NCI-H2171 treated with DMSO at 0.1 percent for 48 hours (cell line): ENCODE results near the gene GLIPR1L2.
"Not testable (repeated sequence)": the region's sequence is repeated elsewhere in the genome, so short reads cannot be mapped to it uniquely, and the experiment has no call there.

Source experiments
- DNase-seq: peaks from one replicate; lab custom pipeline; 2025; lab: John Stamatoyannopoulos, UW

Gene GLIPR1L2

GRCh38 chr12:75390899-75391538, at the start of gene GLIPR1L2:
Gene GLIPR1L2 (plus strand): TSS chr12:75391089. CDS start chr12:75391117, 28 bp downstream.
- peak; percentile 97 for DNase-seq

GRCh38 chr12:75341873-75342272, 49.0 kb upstream of the GLIPR1L2 start:
- no peak for DNase-seq

- no peak for DNase-seq
These were observed 45.4 kb upstream of the GLIPR1L2 start for GRCh38 chr12:75345531-75345930.

DNA sequence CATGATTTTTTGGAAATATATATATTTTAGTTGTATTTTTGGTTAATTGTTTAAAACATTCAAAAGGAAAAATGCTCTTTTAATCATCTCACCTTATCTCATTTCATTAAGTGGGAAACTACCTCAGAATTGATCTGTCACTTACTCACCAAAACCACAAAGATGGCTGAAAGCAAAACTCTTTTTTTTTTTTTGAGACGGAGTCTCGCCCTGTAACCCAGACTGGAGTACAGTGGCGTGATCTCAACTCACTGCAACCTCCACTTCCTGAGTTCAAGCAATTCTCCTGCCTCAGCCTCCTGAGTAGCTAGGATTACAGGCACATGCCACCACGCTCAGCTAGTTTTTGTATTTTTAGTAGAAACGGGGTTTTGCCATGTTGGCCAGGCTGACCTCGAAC, 44.7 kb upstream of the GLIPR1L2 start:
- not testable (repeated sequence) for DNase-seq

GRCh38 chr12:75349946-75350345, 40.9 kb upstream of the GLIPR1L2 start:
- no peak for DNase-seq

DNA sequence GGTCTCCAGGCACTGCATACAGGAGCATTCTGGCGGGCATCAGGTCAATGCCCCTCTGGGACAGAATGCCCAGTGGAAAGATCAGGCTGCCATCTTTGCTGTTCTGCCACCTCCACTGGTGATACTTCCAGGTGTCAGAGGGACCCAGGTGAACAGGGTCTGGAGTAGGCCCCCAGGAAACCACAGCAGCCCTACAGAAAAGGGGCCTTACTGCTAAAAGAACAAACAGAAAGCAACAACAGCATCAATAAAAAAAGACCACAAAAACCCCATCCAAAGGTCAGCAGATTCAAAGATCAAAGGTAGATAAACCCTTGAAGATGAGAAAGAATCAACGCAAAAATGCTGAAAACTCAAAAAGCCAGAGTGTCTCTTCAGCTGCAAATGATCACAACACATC, 40.5 kb upstream of the GLIPR1L2 start:
- no peak for DNase-seq

DNA sequence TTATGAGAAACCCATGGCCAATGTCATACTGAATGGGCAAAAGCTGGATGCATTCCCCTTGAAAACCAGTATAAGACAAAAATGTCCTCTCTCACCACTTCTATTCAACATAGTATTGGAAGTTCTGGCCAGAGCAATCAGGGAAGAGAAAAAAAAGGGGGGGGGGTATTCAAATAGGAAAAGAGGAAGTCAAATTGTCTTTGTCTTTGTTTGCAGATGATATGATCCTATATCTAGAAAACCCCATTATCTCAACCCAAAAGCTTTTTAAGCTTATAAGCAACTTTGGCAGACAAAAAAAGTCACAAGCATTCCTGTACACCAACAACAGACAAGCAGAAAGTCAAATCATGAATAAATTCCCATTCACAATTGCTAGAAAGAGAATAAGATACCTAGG, 36.9 kb upstream of the GLIPR1L2 start:
- no peak for DNase-seq

- no peak for DNase-seq
These were observed 30.0 kb upstream of the GLIPR1L2 start for GRCh38 chr12:75360920-75361319.

- DNase-seq = no peak
These were observed 29.5 kb upstream of the GLIPR1L2 start for GRCh38 chr12:75361408-75361807.

DNA sequence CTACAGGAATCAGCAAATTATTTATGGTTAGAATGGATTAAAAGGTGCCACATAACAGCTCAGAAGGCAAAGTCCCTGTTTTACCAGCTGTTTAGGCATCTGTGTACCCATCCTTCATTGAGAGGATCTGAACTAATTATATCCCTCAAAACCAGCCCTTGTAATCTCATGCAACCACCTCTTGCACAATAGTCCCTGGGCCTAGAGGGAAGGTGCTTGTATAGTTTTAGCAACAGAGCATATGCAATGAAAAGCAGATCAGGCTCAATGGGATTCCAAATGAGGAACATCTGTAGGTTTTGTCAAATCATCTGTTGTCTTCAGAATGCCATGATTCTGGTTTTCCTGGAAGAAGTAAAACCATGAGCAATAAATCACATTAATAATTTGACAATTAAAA, 26.0 kb upstream of the GLIPR1L2 start:
- DNase-seq = peak; percentile 18

- DNase-seq = no peak
These were observed 24.3 kb upstream of the GLIPR1L2 start for GRCh38 chr12:75366629-75367028.

DNA sequence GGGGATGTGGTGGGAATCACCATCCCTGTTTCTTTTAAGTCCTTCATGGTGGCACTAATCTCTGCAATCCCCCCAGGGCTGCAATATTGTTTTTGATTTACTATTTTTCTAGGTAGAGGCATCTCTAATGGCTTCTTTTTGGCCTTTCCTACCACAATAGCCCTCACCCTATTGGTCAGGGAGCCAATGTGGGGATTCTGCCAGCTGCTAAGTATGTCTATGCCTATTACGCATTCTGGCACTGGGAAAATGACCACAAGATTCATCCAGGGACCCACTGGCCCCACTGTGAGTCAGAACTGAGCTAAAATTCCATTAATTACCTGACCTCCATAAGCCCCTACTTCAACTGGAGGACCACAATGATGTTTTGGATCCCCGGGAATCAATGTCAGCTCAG, 15.9 kb upstream of the GLIPR1L2 start:
- DNase-seq = no peak

GRCh38 chr12:75378354-75378753, 12.5 kb upstream of the GLIPR1L2 start:
- no peak for DNase-seq

GRCh38 chr12:75389061-75389460, 1.8 kb upstream of the GLIPR1L2 start:
- DNase-seq = no peak

- no peak for DNase-seq
These were observed 1.2 kb upstream of the GLIPR1L2 start for GRCh38 chr12:75389706-75390105.

DNA sequence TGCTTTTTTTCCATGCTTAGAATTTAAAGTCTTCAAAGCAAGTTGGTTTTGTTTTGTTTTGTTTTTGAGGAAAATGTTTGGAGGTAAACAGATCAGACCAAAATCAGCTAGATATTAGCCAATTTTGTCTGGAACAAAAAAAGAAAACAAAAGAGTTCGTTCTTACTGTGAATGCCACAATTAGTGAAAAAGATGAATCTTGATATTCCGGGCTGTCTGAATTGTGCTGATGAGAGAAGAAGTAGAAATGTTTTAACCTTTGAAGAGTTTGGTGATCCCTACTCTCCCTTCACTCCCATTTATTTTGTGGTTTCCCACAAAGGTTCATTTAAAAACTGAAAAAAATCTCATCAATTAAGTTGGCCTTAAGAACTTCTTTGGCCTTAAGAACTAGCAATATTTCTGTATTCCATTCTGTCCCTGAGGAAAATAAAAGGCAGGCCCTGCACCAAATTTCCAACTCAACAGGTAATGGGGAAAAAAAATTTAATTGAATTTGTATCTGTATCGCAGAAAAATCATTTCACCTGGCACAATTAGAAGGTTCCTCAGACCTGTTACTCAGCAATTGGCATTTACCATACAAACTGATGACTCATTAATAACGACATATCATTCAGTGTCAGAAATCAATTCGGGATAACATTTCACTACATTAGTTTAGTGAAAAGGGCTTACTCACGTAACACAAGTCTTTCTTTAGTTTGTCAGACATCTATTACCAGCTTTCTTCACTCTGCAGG, 562 bp upstream of the GLIPR1L2 start:
- no peak for DNase-seq

- DNase-seq = no peak
These were observed 13.3 kb downstream of the GLIPR1L2 start for GRCh38 chr12:75404231-75404630.

DNA sequence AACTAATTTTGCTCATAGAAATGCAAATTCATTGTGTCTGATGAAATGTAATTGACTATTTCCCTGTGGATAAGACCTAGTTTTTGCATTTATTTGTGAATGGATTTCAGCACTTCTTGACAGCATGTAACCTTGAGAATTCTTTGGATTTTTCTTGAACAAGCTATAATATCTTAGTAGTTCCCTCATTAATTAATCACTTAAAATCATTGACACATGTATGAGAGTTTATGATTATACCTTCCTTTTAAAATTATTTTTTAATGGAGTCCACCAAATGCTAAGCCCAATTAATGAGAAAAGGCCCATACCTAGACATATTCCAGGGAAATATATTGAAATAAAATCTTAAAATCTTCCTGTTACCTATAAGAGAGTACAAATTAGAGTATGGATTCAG, 16.8 kb downstream of the GLIPR1L2 start:
- no peak for DNase-seq

DNA sequence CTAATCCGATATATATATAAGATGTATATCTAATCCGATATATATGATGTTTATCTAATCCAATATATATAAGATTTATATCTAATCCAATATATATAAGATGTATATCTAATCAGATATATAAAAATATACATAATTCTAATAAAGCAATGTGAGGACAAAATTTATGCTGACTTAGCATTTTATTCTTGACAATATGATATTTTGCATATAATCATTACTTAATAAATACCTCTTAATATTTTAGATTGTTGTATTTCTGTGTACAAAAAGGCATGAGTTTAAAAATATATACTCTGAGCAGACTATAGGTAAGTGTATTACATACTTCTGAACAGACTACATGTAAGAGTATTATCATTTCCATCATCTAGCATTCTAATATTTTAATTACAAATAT, 18.9 kb downstream of the GLIPR1L2 start:
- no peak for DNase-seq

DNA sequence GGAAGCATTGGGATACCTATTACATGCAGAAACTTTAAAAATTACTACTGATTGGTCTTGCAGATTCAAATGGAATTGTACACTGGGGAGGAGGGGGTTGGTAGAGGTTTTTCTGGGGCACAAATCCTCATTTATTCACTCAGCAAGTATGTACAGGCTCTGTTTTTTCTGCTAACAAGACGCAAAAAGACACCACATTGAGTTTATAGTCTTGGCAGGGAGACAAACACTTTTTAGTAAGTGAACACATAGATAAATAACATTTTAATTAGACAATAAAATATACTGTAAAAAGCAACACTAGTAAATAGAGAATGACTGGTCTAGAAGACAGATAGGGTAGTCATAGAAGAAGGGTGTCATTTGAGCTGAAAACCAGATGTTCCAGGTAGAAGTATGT, 23.8 kb downstream of the GLIPR1L2 start:
- DNase-seq = no peak

GRCh38 chr12:75419841-75420240, 29.0 kb downstream of the GLIPR1L2 start:
- DNase-seq = no peak

DNA sequence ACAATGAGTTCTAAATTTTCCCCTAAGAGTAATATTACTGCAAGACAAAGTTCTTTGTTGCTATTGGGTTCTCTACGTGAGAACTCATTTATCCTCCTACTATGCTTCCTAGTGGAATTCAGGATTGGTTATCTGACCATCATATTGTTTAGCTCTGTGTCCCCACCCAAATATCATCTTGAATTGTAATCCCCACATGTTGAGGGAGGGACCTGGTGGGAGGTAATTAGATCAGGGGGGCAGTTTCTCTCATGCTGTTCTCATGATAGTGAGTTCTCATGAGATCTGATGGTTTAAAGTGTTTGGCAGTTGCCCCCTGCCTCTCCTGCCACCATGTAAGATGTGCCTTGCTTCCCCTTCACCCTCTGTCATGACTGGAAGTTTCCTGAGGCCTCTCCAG, 36.6 kb downstream of the GLIPR1L2 start:
- no peak for DNase-seq

GRCh38 chr12:75428767-75429166, 37.9 kb downstream of the GLIPR1L2 start:
- DNase-seq = no peak

- no peak for DNase-seq
These were observed 42.0 kb downstream of the GLIPR1L2 start for GRCh38 chr12:75432924-75433323.
